ENCODE data around the gene ABTB2. TPM values are rescaled to one million over a fixed set of nuclear protein-coding genes. Genes with fewer than 3 reads are reported as not detected.

Gene ABTB2
- total RNA-seq, 1 experiment from 2014 or later, result 0.53 TPM

GRCh38 chr11:34298871-34299270 is 58.9 kb downstream of the ABTB2 start:
- Histone ChIP-seq H3K27ac (no peak overlapping the region), H3K9me3 (replicated peaks) (no peaks in the 10 kb centered on the region), H3K4me3 (no peak overlapping the region), H3K27me3 (replicated peaks) (no peaks in the 10 kb centered on the region), H3K4me1 (replicated peaks) (peaks cover 17% of the 10 kb centered on the region), H3K36me3 (no peaks in the 10 kb centered on the region)
- no peak for DNase-seq (ENCODE audit: low read depth in 1 of 2, low spot score in 2 of 2)

- Histone ChIP-seq H3K4me1 (replicated peaks) (no peaks in the 10 kb centered on the region; the same call in 1 of the 2 replicates), H3K9me3 (replicated peaks) (no peaks in the 10 kb centered on the region), H3K4me3 (no peak overlapping the region), H3K27me3 (replicated peaks) (no peaks in the 10 kb centered on the region), H3K27ac (no peak overlapping the region), H3K36me3 (no peaks in the 10 kb centered on the region)
- no peak for DNase-seq (ENCODE audit: low read depth in 1 of 2, low spot score in 2 of 2)
These were observed 61.4 kb downstream of the ABTB2 start for GRCh38 chr11:34296412-34296811.

GRCh38 chr11:34292546-34292945 is 65.3 kb downstream of the ABTB2 start:
- Histone ChIP-seq H3K4me1 (replicated peaks) (no peaks in the 10 kb centered on the region), H3K36me3 (no peaks in the 10 kb centered on the region), H3K4me3 (no peak overlapping the region), H3K27me3 (replicated peaks) (no peaks in the 10 kb centered on the region), H3K27ac (no peak overlapping the region), H3K9me3 (replicated peaks) (no peaks in the 10 kb centered on the region)
- no peak for DNase-seq (ENCODE audit: low read depth in 1 of 2, low spot score in 2 of 2)

GRCh38 chr11:34292111-34292510 is 65.7 kb downstream of the ABTB2 start:
- H3K4me1 ChIP-seq (replicated peaks), result no peaks in the 10 kb centered on the region
- H3K27ac ChIP-seq, result no peak overlapping the region
- no peak overlapping the region for H3K4me3 ChIP-seq
- H3K27me3 ChIP-seq (replicated peaks), result no peaks in the 10 kb centered on the region
- no peaks in the 10 kb centered on the region for H3K9me3 ChIP-seq (replicated peaks)
- no peak for DNase-seq (ENCODE audit: low read depth in 1 of 2, low spot score in 2 of 2)
- H3K36me3 ChIP-seq, result no peaks in the 10 kb centered on the region

- H3K36me3 ChIP-seq, result no peaks in the 10 kb centered on the region
- no peaks in the 10 kb centered on the region for H3K9me3 ChIP-seq (replicated peaks)
- no peak overlapping the region for H3K27ac ChIP-seq
- H3K4me1 ChIP-seq (replicated peaks), result no peaks in the 10 kb centered on the region
- no peaks in the 10 kb centered on the region for H3K27me3 ChIP-seq (replicated peaks)
- no peak for DNase-seq (ENCODE audit: low read depth in 1 of 2, low spot score in 2 of 2)
- H3K4me3 ChIP-seq, result no peak overlapping the region
These were observed 66.9 kb downstream of the ABTB2 start for GRCh38 chr11:34290926-34291325.

- Histone ChIP-seq H3K9me3 (replicated peaks) (no peaks in the 10 kb centered on the region), H3K4me1 (replicated peaks) (no peaks in the 10 kb centered on the region), H3K4me3 (no peak overlapping the region), H3K36me3 (no peaks in the 10 kb centered on the region), H3K27ac (no peak overlapping the region), H3K27me3 (replicated peaks) (no peaks in the 10 kb centered on the region)
- DNase-seq (ENCODE audit: low read depth in 1 of 2, low spot score in 2 of 2), result no peak
These were observed 69.3 kb downstream of the ABTB2 start for GRCh38 chr11:34288492-34288891.

GRCh38 chr11:34284811-34285481 is 72.9 kb downstream of the ABTB2 start:
- no peaks in the 10 kb centered on the region for H3K27me3 ChIP-seq (replicated peaks)
- DNase-seq (ENCODE audit: low read depth in 1 of 2, low spot score in 2 of 2), result no peak
- H3K36me3 ChIP-seq, result no peaks in the 10 kb centered on the region
- no peaks in the 10 kb centered on the region for H3K4me1 ChIP-seq (replicated peaks)
- no peak overlapping the region for H3K27ac ChIP-seq
- no peaks in the 10 kb centered on the region for H3K9me3 ChIP-seq (replicated peaks)
- H3K4me3 ChIP-seq, result no peak overlapping the region

GRCh38 chr11:34284156-34284555 is 73.7 kb downstream of the ABTB2 start:
- H3K9me3 ChIP-seq (replicated peaks), result no peaks in the 10 kb centered on the region
- no peak overlapping the region for H3K4me3 ChIP-seq
- no peak overlapping the region for H3K27ac ChIP-seq
- H3K36me3 ChIP-seq, result no peaks in the 10 kb centered on the region
- H3K4me1 ChIP-seq (replicated peaks), result no peaks in the 10 kb centered on the region
- no peak for DNase-seq (ENCODE audit: low read depth in 1 of 2, low spot score in 2 of 2)
- H3K27me3 ChIP-seq (replicated peaks), result no peaks in the 10 kb centered on the region

GRCh38 chr11:34280945-34281872 is 76.6 kb downstream of the ABTB2 start:
- Histone ChIP-seq H3K4me3 (no peak overlapping the region), H3K27ac (no peak overlapping the region), H3K9me3 (replicated peaks) (no peaks in the 10 kb centered on the region), H3K4me1 (replicated peaks) (no peaks in the 10 kb centered on the region), H3K27me3 (replicated peaks) (no peaks in the 10 kb centered on the region), H3K36me3 (no peaks in the 10 kb centered on the region)
- DNase-seq (ENCODE audit: low read depth in 1 of 2, low spot score in 2 of 2), result no peak

- Histone ChIP-seq H3K27ac (no peak overlapping the region), H3K4me3 (no peak overlapping the region), H3K4me1 (replicated peaks) (0 out of 2 replicates have a peak, but pooled peaks cover 3% of the 10 kb centered on the region), H3K9me3 (replicated peaks) (no peaks in the 10 kb centered on the region), H3K36me3 (no peaks in the 10 kb centered on the region), H3K27me3 (replicated peaks) (no peaks in the 10 kb centered on the region)
- DNase-seq (ENCODE audit: low read depth in 1 of 2, low spot score in 2 of 2), result no peak
These were observed 79.0 kb downstream of the ABTB2 start for GRCh38 chr11:34278693-34279297.

- no peak overlapping the region for H3K27ac ChIP-seq
These were observed 79.6 kb downstream of the ABTB2 start for GRCh38 chr11:34278175-34278574.

GRCh38 chr11:34277171-34277570 is 80.6 kb downstream of the ABTB2 start:
- H3K36me3 ChIP-seq, result no peaks in the 10 kb centered on the region
- 0 out of 2 replicates have a peak, but pooled peaks cover 3% of the 10 kb centered on the region for H3K4me1 ChIP-seq (replicated peaks)
- H3K4me3 ChIP-seq, result no peak overlapping the region
- no peaks in the 10 kb centered on the region for H3K27me3 ChIP-seq (replicated peaks)
- no peak for DNase-seq (ENCODE audit: low read depth in 1 of 2, low spot score in 2 of 2)
- no peak overlapping the region for H3K27ac ChIP-seq
- no peaks in the 10 kb centered on the region for H3K9me3 ChIP-seq (replicated peaks)

More at GRCh38 chr11:34278175-34278574, 79.6 kb downstream of the ABTB2 start:
- no peaks in the 10 kb centered on the region for H3K27me3 ChIP-seq (replicated peaks)
- H3K4me3 ChIP-seq, result no peak overlapping the region
- H3K36me3 ChIP-seq, result no peaks in the 10 kb centered on the region
- no peaks in the 10 kb centered on the region for H3K9me3 ChIP-seq (replicated peaks)
- DNase-seq (ENCODE audit: low read depth in 1 of 2, low spot score in 2 of 2), result no peak
- 0 out of 2 replicates have a peak, but pooled peaks cover 3% of the 10 kb centered on the region for H3K4me1 ChIP-seq (replicated peaks)

- H3K36me3 ChIP-seq, result no peaks in the 10 kb centered on the region
- H3K4me3 ChIP-seq, result no peak overlapping the region
- 0 out of 2 replicates have a peak, but pooled peaks cover 3% of the 10 kb centered on the region for H3K4me1 ChIP-seq (replicated peaks)
- no peak for DNase-seq (ENCODE audit: low read depth in 1 of 2, low spot score in 2 of 2)
- H3K27ac ChIP-seq, result no peak overlapping the region
- H3K27me3 ChIP-seq (replicated peaks), result no peaks in the 10 kb centered on the region
- no peaks in the 10 kb centered on the region for H3K9me3 ChIP-seq (replicated peaks)
These were observed 81.4 kb downstream of the ABTB2 start for GRCh38 chr11:34276352-34276864.

All from SJSA1 (cell line).